Measurements from ENCODE around the gene CROCC2. TPM values are rescaled to one million over a fixed set of nuclear protein-coding genes. Genes with fewer than 3 reads are reported as not detected.

The CROCC2 gene
- total RNA-seq, 2 experiments from 2014 or later: not detected

DNA sequence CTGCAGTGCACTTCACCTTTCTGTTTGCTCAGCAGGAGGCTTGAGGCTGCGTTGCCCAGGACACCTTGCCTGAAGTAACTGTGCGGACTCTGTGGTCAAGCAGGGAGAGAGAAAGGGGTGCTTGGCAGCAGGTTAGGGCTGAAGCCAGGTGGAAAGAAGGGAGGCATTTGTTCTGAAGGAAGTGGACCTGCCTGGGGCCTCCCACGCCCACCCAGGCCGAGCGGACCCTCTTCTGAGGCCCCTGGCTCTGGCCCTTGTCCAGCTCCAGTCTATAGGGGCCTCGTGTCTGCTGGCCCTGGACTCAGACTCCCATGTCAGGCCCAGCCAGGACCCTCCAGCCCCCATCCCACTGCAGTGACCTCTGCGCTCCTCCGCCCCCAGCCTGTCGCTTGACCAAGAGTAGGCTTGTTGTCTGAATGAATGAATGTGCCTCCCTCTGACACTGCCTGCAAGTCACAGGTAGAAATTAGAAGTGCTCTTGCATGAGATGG lies 94.7 kb downstream of the CROCC2 start:
- no peak overlapping the region for H3K27ac ChIP-seq (ENCODE audit: low read depth, low read length, poor library complexity, severe bottlenecking)
- POLR2A ChIA-PET: interaction anchor here (0.6 kb wide), 1 partner anchor 218 kb away, joined by 4 read pairs; no protein-coding TSS in a partner anchor
- H4K20me1 ChIP-seq (ENCODE audit: insufficient read depth, low read length): no peaks in the 10 kb centered on the region
- TF ChIP-seq EZH2phosphoT487 (IDR thresholded peaks at IDR 0.05; ENCODE audit: borderline replicate concordance, low read depth, low read length): no peak
- TF ChIP-seq, protein P1, sequence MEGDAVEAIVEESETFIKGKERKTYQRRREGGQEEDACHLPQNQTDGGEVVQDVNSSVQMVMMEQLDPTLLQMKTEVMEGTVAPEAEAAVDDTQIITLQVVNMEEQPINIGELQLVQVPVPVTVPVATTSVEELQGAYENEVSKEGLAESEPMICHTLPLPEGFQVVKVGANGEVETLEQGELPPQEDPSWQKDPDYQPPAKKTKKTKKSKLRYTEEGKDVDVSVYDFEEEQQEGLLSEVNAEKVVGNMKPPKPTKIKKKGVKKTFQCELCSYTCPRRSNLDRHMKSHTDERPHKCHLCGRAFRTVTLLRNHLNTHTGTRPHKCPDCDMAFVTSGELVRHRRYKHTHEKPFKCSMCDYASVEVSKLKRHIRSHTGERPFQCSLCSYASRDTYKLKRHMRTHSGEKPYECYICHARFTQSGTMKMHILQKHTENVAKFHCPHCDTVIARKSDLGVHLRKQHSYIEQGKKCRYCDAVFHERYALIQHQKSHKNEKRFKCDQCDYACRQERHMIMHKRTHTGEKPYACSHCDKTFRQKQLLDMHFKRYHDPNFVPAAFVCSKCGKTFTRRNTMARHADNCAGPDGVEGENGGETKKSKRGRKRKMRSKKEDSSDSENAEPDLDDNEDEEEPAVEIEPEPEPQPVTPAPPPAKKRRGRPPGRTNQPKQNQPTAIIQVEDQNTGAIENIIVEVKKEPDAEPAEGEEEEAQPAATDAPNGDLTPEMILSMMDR (conservative IDR thresholded peaks at IDR 0.05; ENCODE audit: low read length): no peak
- no peak overlapping the region for H3K4me2 ChIP-seq (ENCODE audit: low read length)
- H3K36me3 ChIP-seq (ENCODE audit: insufficient read depth, low read length): no peaks in the 10 kb centered on the region
- DNase-seq (ENCODE audit: low spot score): no peak
- intact Hi-C loops (cut with micrococcal nuclease; ENCODE audit: unreplicated experiment): no loop called here
- H3K79me2 ChIP-seq (ENCODE audit: insufficient read depth, low read depth, low read length): no peaks in the 10 kb centered on the region
- BruUV-seq (replicated peaks): no TSS peak
- H3K4me3 ChIP-seq (ENCODE audit: low read depth, low read length, poor library complexity, severe bottlenecking): no peak overlapping the region
- no peak overlapping the region for H2AFZ ChIP-seq (ENCODE audit: low read length)
- H3K4me1 ChIP-seq (ENCODE audit: insufficient read depth, low read length, poor library complexity, severe bottlenecking): no peaks in the 10 kb centered on the region
- no peaks in the 10 kb centered on the region for H3K9me2 ChIP-seq (ENCODE audit: insufficient read depth, low read length)
- CTCF ChIA-PET (ENCODE audit: unreplicated experiment): no interaction called here
- peaks cover 17% of the 10 kb centered on the region; the same call in 1 of the 2 replicates for H3K9me3 ChIP-seq (ENCODE audit: low read length)

DNA sequence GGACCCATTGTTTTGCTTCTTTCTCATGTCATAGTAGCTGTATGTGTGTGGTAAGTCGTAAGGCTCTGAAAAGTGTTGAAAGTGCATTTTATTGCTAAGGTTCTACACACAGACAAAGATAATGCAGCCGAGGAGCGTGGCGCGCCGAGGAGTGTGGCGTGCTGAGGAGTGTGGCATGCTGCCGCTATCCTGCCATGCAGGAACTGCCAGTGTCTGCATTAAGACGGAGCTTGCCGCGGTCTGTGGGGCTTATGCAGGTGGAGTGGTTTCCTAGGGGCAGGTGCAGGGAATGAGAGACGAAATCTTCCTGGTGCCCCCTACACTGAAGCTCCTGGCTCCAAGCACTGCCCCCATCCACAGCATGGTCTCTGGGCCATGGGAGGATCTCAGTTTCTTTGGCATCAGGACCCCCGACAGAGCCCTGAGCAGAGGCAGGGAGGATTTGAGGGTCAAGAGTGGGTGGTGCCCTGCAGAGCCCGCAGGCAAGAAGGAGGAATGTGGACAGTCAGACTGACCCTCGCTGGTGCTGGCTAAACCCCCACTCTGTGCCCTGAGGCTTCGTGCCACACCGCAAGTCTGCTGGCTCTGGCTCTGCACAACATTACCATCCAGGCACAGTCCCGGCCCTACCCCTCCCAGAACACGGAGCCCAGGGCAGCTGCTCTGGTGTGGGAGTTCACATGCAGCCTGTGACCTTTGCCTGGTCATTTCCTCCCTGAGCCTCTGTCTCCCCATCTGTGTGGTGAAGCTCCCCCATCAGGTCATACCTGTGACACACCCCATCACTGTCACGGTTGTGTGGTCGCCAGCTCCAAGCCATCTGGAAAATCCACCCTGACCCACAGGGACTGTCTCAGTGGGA lies 95.5 kb downstream of the CROCC2 start:
- H2AFZ ChIP-seq (ENCODE audit: low read length): no peak overlapping the region
- BruUV-seq (replicated peaks): no TSS peak
- H3K27ac ChIP-seq (ENCODE audit: low read depth, low read length, poor library complexity, severe bottlenecking): no peak overlapping the region
- H3K4me1 ChIP-seq (ENCODE audit: insufficient read depth, low read length, poor library complexity, severe bottlenecking): no peaks in the 10 kb centered on the region
- no peak overlapping the region for H3K4me3 ChIP-seq (ENCODE audit: low read depth, low read length, poor library complexity, severe bottlenecking)
- H3K79me2 ChIP-seq (ENCODE audit: insufficient read depth, low read depth, low read length): no peaks in the 10 kb centered on the region
- H3K36me3 ChIP-seq (ENCODE audit: insufficient read depth, low read length): no peaks in the 10 kb centered on the region
- DNase-seq (ENCODE audit: low spot score): no peak
- intact Hi-C loops (cut with micrococcal nuclease; ENCODE audit: unreplicated experiment): no loop called here
- ChIA-PET CTCF (ENCODE audit: unreplicated experiment) (no interaction called here), POLR2A (no interaction called here)
- H4K20me1 ChIP-seq (ENCODE audit: insufficient read depth, low read length): no peaks in the 10 kb centered on the region
- H3K9me3 ChIP-seq (ENCODE audit: low read length): peaks cover 21% of the 10 kb centered on the region; the same call in 1 of the 2 replicates
- H3K4me2 ChIP-seq (ENCODE audit: low read length): no peak overlapping the region
- H3K9me2 ChIP-seq (ENCODE audit: insufficient read depth, low read length): no peaks in the 10 kb centered on the region
- TF ChIP-seq, protein P1 (conservative IDR thresholded peaks at IDR 0.05; ENCODE audit: low read length): no peak
- no peak for TF ChIP-seq EZH2phosphoT487 (IDR thresholded peaks at IDR 0.05; ENCODE audit: borderline replicate concordance, low read depth, low read length)
